HPDE6-E6E7 (cell line): ENCODE data around the gene FAXDC2.

Experiments
- DNase-seq: peaks from one replicate; pipeline ENCODE4 v3.0.0; 2011; ENCODE audit warnings: missing footprints; ENCODE audit errors: extremely low spot score

Gene FAXDC2

GRCh38 chr5:154797762-154798161 is 52.6 kb downstream of the FAXDC2 start:
- DNase-seq = no peak

GRCh38 chr5:154795235-154795596 is 55.2 kb downstream of the FAXDC2 start:
- DNase-seq = no peak

GRCh38 chr5:154794525-154795234 is 55.7 kb downstream of the FAXDC2 start:
- DNase-seq = no peak

- no peak for DNase-seq
These were observed 56.5 kb downstream of the FAXDC2 start for GRCh38 chr5:154793599-154794524.

GRCh38 chr5:154791535-154791934 is 58.9 kb downstream of the FAXDC2 start:
- DNase-seq = no peak

GRCh38 chr5:154788212-154788611 is 62.2 kb downstream of the FAXDC2 start:
- no peak for DNase-seq

GRCh38 chr5:154786414-154786813 is 64.0 kb downstream of the FAXDC2 start:
- DNase-seq = no peak

- DNase-seq = no peak
These were observed 65.5 kb downstream of the FAXDC2 start for GRCh38 chr5:154784856-154785255.

GRCh38 chr5:154783774-154784460 is 66.5 kb downstream of the FAXDC2 start:
- DNase-seq = no peak

- DNase-seq = no peak
These were observed 67.4 kb downstream of the FAXDC2 start for GRCh38 chr5:154782812-154783592.

GRCh38 chr5:154782326-154782725 is 68.1 kb downstream of the FAXDC2 start:
- no peak for DNase-seq

GRCh38 chr5:154780128-154780527 is 70.3 kb downstream of the FAXDC2 start:
- no peak for DNase-seq

GRCh38 chr5:154779105-154779504 is 71.3 kb downstream of the FAXDC2 start:
- peak; percentile 89 for DNase-seq

- no peak for DNase-seq
These were observed 71.9 kb downstream of the FAXDC2 start for GRCh38 chr5:154778534-154778933.

GRCh38 chr5:154776167-154776566 is 74.2 kb downstream of the FAXDC2 start:
- DNase-seq = no peak

- no peak for DNase-seq
These were observed 77.1 kb downstream of the FAXDC2 start for GRCh38 chr5:154773326-154773725.

GRCh38 chr5:154771383-154771901 is 79.0 kb downstream of the FAXDC2 start:
- no peak for DNase-seq

GRCh38 chr5:154770111-154770510 is 80.3 kb downstream of the FAXDC2 start:
- DNase-seq = no peak
